ENCODE data around the gene SIRT1. TPM values are rescaled to one million over a fixed set of nuclear protein-coding genes. Genes with fewer than 3 reads are reported as not detected.
"Not testable (repeated sequence)": the region's sequence is repeated elsewhere in the genome, so short reads cannot be mapped to it uniquely, and the experiment has no call there.

SIRT1 gene
- 11.7 and 14.9 TPM in 2 replicates for total RNA-seq

- DNase-seq, result peak; percentile 97
Measured at GRCh38 chr10:67884313-67884841, at the start of gene SIRT1. Gene SIRT1 (plus strand): TSS chr10:67884656. CDS start chr10:67884722, 66 bp downstream.

GRCh38 chr10:67835541-67836394 is 48.7 kb upstream of the SIRT1 start:
- DNase-seq, result not testable (repeated sequence)

- DNase-seq, result no peak
Measured at GRCh38 chr10:67836488-67836887, 48.0 kb upstream of the SIRT1 start.

GRCh38 chr10:67836972-67837371 is 47.5 kb upstream of the SIRT1 start:
- no peak for DNase-seq

- peak; percentile 69 for DNase-seq
Measured at GRCh38 chr10:67837541-67838314, 46.7 kb upstream of the SIRT1 start, which contains the start of gene DNAJC12. Gene DNAJC12 (minus strand): TSS chr10:67838188. CDS start chr10:67838011, 177 bp downstream.

- not testable (repeated sequence) for DNase-seq
Measured at GRCh38 chr10:67839511-67839910, 44.9 kb upstream of the SIRT1 start.

- no peak for DNase-seq
Measured at GRCh38 chr10:67839951-67840350, 44.5 kb upstream of the SIRT1 start.

GRCh38 chr10:67841737-67842136 is 42.7 kb upstream of the SIRT1 start:
- DNase-seq, result no peak

- no peak for DNase-seq
Measured at GRCh38 chr10:67843284-67843683, 41.2 kb upstream of the SIRT1 start.

- peak; percentile 96 for DNase-seq
Measured at GRCh38 chr10:67849331-67850011, 35.0 kb upstream of the SIRT1 start.

GRCh38 chr10:67851186-67851585 is 33.3 kb upstream of the SIRT1 start:
- DNase-seq, result no peak

- DNase-seq, result no peak
Measured at GRCh38 chr10:67852761-67853160, 31.7 kb upstream of the SIRT1 start.

GRCh38 chr10:67853512-67853911 is 30.9 kb upstream of the SIRT1 start:
- DNase-seq, result no peak

GRCh38 chr10:67858971-67859370 is 25.5 kb upstream of the SIRT1 start:
- DNase-seq, result no peak

GRCh38 chr10:67861750-67862432 is 22.6 kb upstream of the SIRT1 start:
- no peak for DNase-seq

- no peak for DNase-seq
Measured at GRCh38 chr10:67863094-67863493, 21.4 kb upstream of the SIRT1 start.

GRCh38 chr10:67864607-67865371 is 19.7 kb upstream of the SIRT1 start:
- no peak for DNase-seq

- no peak for DNase-seq
Measured at GRCh38 chr10:67868132-67868531, 16.3 kb upstream of the SIRT1 start.

- no peak for DNase-seq
Measured at GRCh38 chr10:67869996-67870395, 14.5 kb upstream of the SIRT1 start.

GRCh38 chr10:67875340-67876238 is 8.9 kb upstream of the SIRT1 start:
- no peak for DNase-seq
